HCT116 (cell line): ENCODE results near the gene NFIB. TPM values are rescaled to one million over a fixed set of nuclear protein-coding genes. Genes with fewer than 3 reads are reported as not detected.

Source experiments
- ATAC-seq: fragments of 200-7000 bp; cut with Tn5 transposase; 2 replicates; pipeline ENCODE4 v1.9.1; 2020; ENCODE audit warnings: mild to moderate bottlenecking, moderate library complexity
- BruUV-seq: library from RNA; stranded (reverse); fragments of 400-500 nt; replicated peaks from 2 replicates; lab custom pipeline; 2021; lab: Mats Ljungman, UMichigan
- CTCF ChIA-PET: fragments of 300-600 bp; sonication (Branson Sonifier 250); formaldehyde crosslinking; loops from one replicate; lab custom pipeline; 2021; ENCODE audit warnings: antibody characterized with exemption; lab: Charles Lee
- POLR2A ChIA-PET: fragments of 300-600, 350-600 bp; sonication (Branson Sonifier 250); formaldehyde crosslinking; loops from one replicate; lab custom pipeline; 2021; ENCODE audit warnings: antibody characterized with exemption; lab: Charles Lee
- RAD21 ChIA-PET, 2 experiments: fragments of 300-600 bp; sonication (Branson Sonifier 250); formaldehyde crosslinking; loops; one replicate each; lab custom pipeline; 2023; ENCODE audit warnings: low total read pairs in 2 of 2; ENCODE audit not compliant: uncharacterized antibody in 2 of 2, unreplicated experiment in 2 of 2, low non-redundant PET in 1 of 2; lab: Charles Lee
- DNase-seq: peaks from one replicate; pipeline ENCODE4 v3.0.0-alpha.2; 2010; ENCODE audit warnings: low read depth, low spot score
- H2AFZ ChIP-seq: fragments of 200-600 bp; shearing (Covaris generic), sonication (generic); 2 replicates; pipeline ENCODE4 v1.6.1; 2017; ENCODE audit warnings: low read depth, mixed run types, mixed read lengths, antibody characterized with exemption, low read length; ENCODE audit not compliant: poor library complexity, severe bottlenecking
- H3K27ac ChIP-seq: 2 replicates; pipeline ENCODE4 v1.5.1; 2012; ENCODE audit warnings: low read depth, low read length
- H3K27me3 ChIP-seq: fragments of 200-600 bp; sonication (generic); 2 replicates; pipeline ENCODE4 v1.6.1; 2016; ENCODE audit warnings: mixed run types, low read length, mixed read lengths; ENCODE audit not compliant: insufficient read depth
- H3K36me3 ChIP-seq, 2 experiments: fragments of 200-500 bp in 1 of 2; fragments of 200-600 bp in 1 of 2; sonication (Bioruptor generic) in 1 of 2; sonication (generic) in 1 of 2; 2 replicates each; pipeline versions ENCODE4 v1.5.1 to v1.6.1; 2014 to 2016; ENCODE audit warnings: low read length in 2 of 2, inconsistent platforms in 1 of 2, mixed read lengths in 1 of 2, mixed run types in 1 of 2; ENCODE audit not compliant: insufficient read depth in 2 of 2, control insufficient read depth in 1 of 2
- H3K4me1 ChIP-seq, 2 experiments: fragments of 200-600 bp in 1 of 2; sonication (generic) in 1 of 2; 2 replicates each; pipeline versions ENCODE4 v1.5.1 to v1.6.1; 2012 to 2017; ENCODE audit warnings: low read length in 2 of 2, inconsistent platforms in 1 of 2, mild to moderate bottlenecking in 1 of 2, mixed read lengths in 1 of 2, mixed run types in 1 of 2, moderate library complexity in 1 of 2; ENCODE audit not compliant: insufficient read depth in 2 of 2, control insufficient read depth in 1 of 2
- H3K4me2 ChIP-seq: fragments of 200-600 bp; sonication (generic); 2 replicates; pipeline ENCODE4 v1.6.1; 2017; ENCODE audit warnings: mixed run types, low read length, mixed read lengths
- H3K4me3 ChIP-seq, 2 experiments: fragments of 200-600 bp in 1 of 2; sonication (generic) in 1 of 2; replicated peaks in 1 of 2; 2 replicates each; pipeline ENCODE4 v1.5.1; 2011 to 2016; ENCODE audit warnings: low read length in 2 of 2, control low read depth in 1 of 2, low read depth in 1 of 2, mild to moderate bottlenecking in 1 of 2, mixed read lengths in 1 of 2, mixed run types in 1 of 2
- H3K79me2 ChIP-seq: fragments of 200-600 bp; sonication (generic); 2 replicates; pipeline ENCODE4 v1.6.1; 2017; ENCODE audit warnings: mild to moderate bottlenecking, mixed run types, low read length, moderate library complexity, mixed read lengths; ENCODE audit not compliant: insufficient read depth
- H3K9ac ChIP-seq: fragments of 200-600 bp; sonication (generic); 2 replicates; pipeline ENCODE4 v1.6.1; 2016; ENCODE audit warnings: low read length, mixed read lengths
- H3K9me2 ChIP-seq: fragments of 200-600 bp; sonication (generic), shearing (Covaris generic); 2 replicates; pipeline ENCODE4 v1.6.1; 2017; ENCODE audit warnings: mixed run types, mild to moderate bottlenecking, moderate library complexity; ENCODE audit not compliant: insufficient read depth
- H3K9me3 ChIP-seq, 2 experiments: fragments of 200-500 bp in 1 of 2; fragments of 200-600 bp in 1 of 2; sonication (Bioruptor generic) in 1 of 2; sonication (generic) in 1 of 2; 2 replicates each; pipeline ENCODE4 v1.6.1; 2014 to 2017; ENCODE audit warnings: low read length in 2 of 2, mixed read lengths in 2 of 2, inconsistent platforms in 1 of 2, low read depth in 1 of 2, mild to moderate bottlenecking in 1 of 2, mixed run types in 1 of 2, moderate library complexity in 1 of 2; ENCODE audit not compliant: control insufficient read depth in 1 of 2, insufficient read depth in 1 of 2
- H4K20me1 ChIP-seq: fragments of 200-600 bp; sonication (generic), shearing (Covaris generic); 2 replicates; pipeline ENCODE4 v1.6.1; 2017; ENCODE audit warnings: mixed run types, mild to moderate bottlenecking, moderate library complexity; ENCODE audit not compliant: insufficient read depth
- CBX3 ChIP-seq: IDR thresholded peaks from 2 replicates; pipeline ENCODE4 v1.6.1; 2012; ENCODE audit warnings: low read depth
- CEBPB ChIP-seq: IDR thresholded peaks from 2 replicates; pipeline ENCODE4 v1.6.1; 2012; ENCODE audit warnings: low read depth
- EGR1 ChIP-seq: IDR thresholded peaks from 2 replicates; pipeline ENCODE4 v1.6.1; 2012; ENCODE audit warnings: low read depth
- EZH2 ChIP-seq: fragments of 200-600 bp; sonication (generic); IDR thresholded peaks from 2 replicates; pipeline ENCODE4 v1.6.1; 2017; ENCODE audit warnings: antibody characterized with exemption, mixed run types
- FOSL1 ChIP-seq: IDR thresholded peaks from 2 replicates; pipeline ENCODE4 v1.6.1; 2012; ENCODE audit warnings: low read depth
- JUND ChIP-seq: IDR thresholded peaks from 2 replicates; pipeline ENCODE4 v1.6.1; 2012
- POLR2A ChIP-seq: IDR thresholded peaks from 2 replicates; pipeline ENCODE4 v1.7.0; 2011; ENCODE audit warnings: borderline replicate concordance; ENCODE audit not compliant: insufficient read depth, insufficient read length; ENCODE audit errors: extremely low read depth
- POLR2AphosphoS5 ChIP-seq: IDR thresholded peaks from 2 replicates; pipeline ENCODE4 v1.6.1; 2011; ENCODE audit warnings: mild to moderate bottlenecking, low read depth, low read length, moderate library complexity
- RAD21 ChIP-seq: IDR thresholded peaks from 2 replicates; pipeline ENCODE4 v1.6.1; 2012; ENCODE audit warnings: low read depth, mild to moderate bottlenecking
- SRF ChIP-seq: IDR thresholded peaks from 2 replicates; pipeline ENCODE4 v1.6.1; 2012; ENCODE audit warnings: low read depth
- TCF7L2 ChIP-seq: IDR thresholded peaks from 2 replicates; pipeline ENCODE4 v1.7.0; 2011; ENCODE audit warnings: borderline replicate concordance, inconsistent platforms; ENCODE audit not compliant: insufficient read depth, insufficient read length; ENCODE audit errors: extremely low read depth
- YY1 ChIP-seq: IDR thresholded peaks from 2 replicates; pipeline ENCODE4 v1.6.1; 2011; ENCODE audit warnings: low read length, low read depth, moderate library complexity, mild to moderate bottlenecking; ENCODE audit not compliant: insufficient replicate concordance; ENCODE audit errors: extremely low read depth
- ZFX ChIP-seq: fragments of 450-650 bp; IDR thresholded peaks from 2 replicates; pipeline ENCODE4 v1.6.1; 2017
- intact Hi-C: fragments of 100-400 bp; cut with micrococcal nuclease; formaldehyde crosslinking; loops from 2 replicates; pipeline ENCODE4 v1.10.0; 2022
- total RNA-seq: library from RNA; stranded (reverse); gene quantifications from one replicate; pipeline ENCODE4 v1.2.1, GENCODE V29; 2021; ENCODE audit not compliant: unreplicated experiment
- TF ChIP-seq, protein P1 (sequence below): IDR thresholded peaks from 2 replicates; pipeline ENCODE4 v1.6.1; 2011; ENCODE audit warnings: mild to moderate bottlenecking, low read length, moderate library complexity; ENCODE audit not compliant: insufficient replicate concordance; ENCODE audit errors: extremely low read depth
- TF ChIP-seq, protein P2 (sequence below): IDR thresholded peaks from 2 replicates; pipeline ENCODE4 v1.6.1; 2012
- TF ChIP-seq, protein P3 (sequence below), 3 experiments: fragments of 200-600 bp in 1 of 3; sonication (generic) in 1 of 3; IDR thresholded peaks in 2 of 3; conservative IDR thresholded peaks in 1 of 3; 2 replicates each; pipeline ENCODE4 v1.5.1; 2012 to 2017; ENCODE audit warnings: low read depth in 2 of 3, low read length in 2 of 3, antibody characterized with exemption in 1 of 3, borderline replicate concordance in 1 of 3, control low read depth in 1 of 3, mild to moderate bottlenecking in 1 of 3, mixed read lengths in 1 of 3, mixed run types in 1 of 3, moderate library complexity in 1 of 3; ENCODE audit not compliant: insufficient read depth in 1 of 3
- TF ChIP-seq, protein P4 (sequence below): IDR thresholded peaks from 2 replicates; pipeline ENCODE4 v1.6.1; 2012

NFIB gene
- total RNA-seq, 1 experiment from 2014 or later: 6.6 TPM

DNA sequence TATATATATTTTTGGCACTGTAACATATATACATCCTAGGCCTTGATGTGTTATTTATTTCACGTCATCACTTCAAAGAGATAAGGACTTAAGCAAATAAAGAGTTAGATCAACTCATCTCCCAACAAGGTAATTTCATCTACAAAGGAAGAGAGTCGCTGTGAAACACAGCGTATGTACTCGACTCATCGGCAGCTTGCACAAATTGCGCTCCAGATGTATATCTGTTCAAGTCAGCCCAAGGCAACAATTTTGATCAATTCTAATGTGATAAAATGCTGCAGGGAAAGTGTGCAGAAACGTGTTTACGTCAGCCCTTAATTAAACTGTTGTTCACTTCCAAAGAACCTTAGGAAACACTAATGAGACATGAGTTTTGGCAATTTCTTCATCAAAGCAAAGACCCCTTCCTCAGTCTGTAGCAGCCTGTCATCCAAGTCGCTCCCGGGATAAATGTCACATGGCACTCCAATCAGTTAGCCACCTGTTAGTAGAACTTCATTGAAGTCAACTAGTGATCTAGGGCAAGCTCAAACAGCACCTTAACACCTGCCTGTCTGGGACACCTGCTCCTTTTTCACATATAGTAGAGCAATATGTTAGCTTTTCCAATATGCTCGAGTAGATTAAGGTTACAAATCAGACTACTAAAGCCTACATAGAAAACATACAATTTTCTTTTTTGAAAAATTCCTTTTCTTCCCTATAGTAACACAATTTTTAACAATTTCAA, 182.4 kb downstream of the NFIB start:
- intact Hi-C loops: no loop called here
- no peaks in the 10 kb centered on the region for H3K79me2 ChIP-seq
- CTCF ChIA-PET: no interaction called here
- BruUV-seq: no TSS peak
- no peak overlapping the region for H2AFZ ChIP-seq
- no peaks in the 10 kb centered on the region for H3K36me3 ChIP-seq
- POLR2A ChIA-PET: no interaction called here
- H3K4me1 ChIP-seq: no peaks in the 10 kb centered on the region
- no peaks in the 10 kb centered on the region for H3K27me3 ChIP-seq
- RAD21 ChIA-PET: no interaction called here
- H3K9me3 ChIP-seq: no peaks in the 10 kb centered on the region
- ATAC-seq (no peak), DNase-seq (no peak)
- H3K4me2 ChIP-seq: no peak overlapping the region
- H3K4me3 ChIP-seq: no peak overlapping the region
- no peaks in the 10 kb centered on the region for H3K9me2 ChIP-seq
- TF ChIP-seq JUND (no peak), EZH2 (no peak), CBX3 (no peak), TCF7L2 (no peak), SRF (no peak), EGR1 (no peak), FOSL1 (no peak), ZFX (no peak), CEBPB (no peak), POLR2A (no peak), RAD21 (no peak), YY1 (no peak), POLR2AphosphoS5 (no peak)
- TF ChIP-seq, protein P1, sequence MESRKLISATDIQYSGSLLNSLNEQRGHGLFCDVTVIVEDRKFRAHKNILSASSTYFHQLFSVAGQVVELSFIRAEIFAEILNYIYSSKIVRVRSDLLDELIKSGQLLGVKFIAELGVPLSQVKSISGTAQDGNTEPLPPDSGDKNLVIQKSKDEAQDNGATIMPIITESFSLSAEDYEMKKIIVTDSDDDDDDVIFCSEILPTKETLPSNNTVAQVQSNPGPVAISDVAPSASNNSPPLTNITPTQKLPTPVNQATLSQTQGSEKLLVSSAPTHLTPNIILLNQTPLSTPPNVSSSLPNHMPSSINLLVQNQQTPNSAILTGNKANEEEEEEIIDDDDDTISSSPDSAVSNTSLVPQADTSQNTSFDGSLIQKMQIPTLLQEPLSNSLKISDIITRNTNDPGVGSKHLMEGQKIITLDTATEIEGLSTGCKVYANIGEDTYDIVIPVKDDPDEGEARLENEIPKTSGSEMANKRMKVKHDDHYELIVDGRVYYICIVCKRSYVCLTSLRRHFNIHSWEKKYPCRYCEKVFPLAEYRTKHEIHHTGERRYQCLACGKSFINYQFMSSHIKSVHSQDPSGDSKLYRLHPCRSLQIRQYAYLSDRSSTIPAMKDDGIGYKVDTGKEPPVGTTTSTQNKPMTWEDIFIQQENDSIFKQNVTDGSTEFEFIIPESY: no peak
- TF ChIP-seq, protein P2, sequence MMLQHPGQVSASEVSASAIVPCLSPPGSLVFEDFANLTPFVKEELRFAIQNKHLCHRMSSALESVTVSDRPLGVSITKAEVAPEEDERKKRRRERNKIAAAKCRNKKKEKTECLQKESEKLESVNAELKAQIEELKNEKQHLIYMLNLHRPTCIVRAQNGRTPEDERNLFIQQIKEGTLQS: no peak
- TF ChIP-seq, protein P3, sequence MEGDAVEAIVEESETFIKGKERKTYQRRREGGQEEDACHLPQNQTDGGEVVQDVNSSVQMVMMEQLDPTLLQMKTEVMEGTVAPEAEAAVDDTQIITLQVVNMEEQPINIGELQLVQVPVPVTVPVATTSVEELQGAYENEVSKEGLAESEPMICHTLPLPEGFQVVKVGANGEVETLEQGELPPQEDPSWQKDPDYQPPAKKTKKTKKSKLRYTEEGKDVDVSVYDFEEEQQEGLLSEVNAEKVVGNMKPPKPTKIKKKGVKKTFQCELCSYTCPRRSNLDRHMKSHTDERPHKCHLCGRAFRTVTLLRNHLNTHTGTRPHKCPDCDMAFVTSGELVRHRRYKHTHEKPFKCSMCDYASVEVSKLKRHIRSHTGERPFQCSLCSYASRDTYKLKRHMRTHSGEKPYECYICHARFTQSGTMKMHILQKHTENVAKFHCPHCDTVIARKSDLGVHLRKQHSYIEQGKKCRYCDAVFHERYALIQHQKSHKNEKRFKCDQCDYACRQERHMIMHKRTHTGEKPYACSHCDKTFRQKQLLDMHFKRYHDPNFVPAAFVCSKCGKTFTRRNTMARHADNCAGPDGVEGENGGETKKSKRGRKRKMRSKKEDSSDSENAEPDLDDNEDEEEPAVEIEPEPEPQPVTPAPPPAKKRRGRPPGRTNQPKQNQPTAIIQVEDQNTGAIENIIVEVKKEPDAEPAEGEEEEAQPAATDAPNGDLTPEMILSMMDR (IDR thresholded peaks at IDR 0.05 in 2 of 3, conservative IDR thresholded peaks at IDR 0.05 in 1 of 3; ENCODE audit: borderline replicate concordance in 1 of 3, insufficient read depth in 1 of 3, low read depth in 2 of 3, low read length in 2 of 3): no peak
- TF ChIP-seq, protein P4, sequence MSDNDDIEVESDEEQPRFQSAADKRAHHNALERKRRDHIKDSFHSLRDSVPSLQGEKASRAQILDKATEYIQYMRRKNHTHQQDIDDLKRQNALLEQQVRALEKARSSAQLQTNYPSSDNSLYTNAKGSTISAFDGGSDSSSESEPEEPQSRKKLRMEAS: no peak
- no peak overlapping the region for H3K9ac ChIP-seq
- no peak overlapping the region for H3K27ac ChIP-seq
- no peaks in the 10 kb centered on the region for H4K20me1 ChIP-seq
